ENCODE measurements around the gene TPBG.
A peak's percentile ranks its signal among the peaks of the same experiment; 100 is the strongest.

The TPBG gene

DNA sequence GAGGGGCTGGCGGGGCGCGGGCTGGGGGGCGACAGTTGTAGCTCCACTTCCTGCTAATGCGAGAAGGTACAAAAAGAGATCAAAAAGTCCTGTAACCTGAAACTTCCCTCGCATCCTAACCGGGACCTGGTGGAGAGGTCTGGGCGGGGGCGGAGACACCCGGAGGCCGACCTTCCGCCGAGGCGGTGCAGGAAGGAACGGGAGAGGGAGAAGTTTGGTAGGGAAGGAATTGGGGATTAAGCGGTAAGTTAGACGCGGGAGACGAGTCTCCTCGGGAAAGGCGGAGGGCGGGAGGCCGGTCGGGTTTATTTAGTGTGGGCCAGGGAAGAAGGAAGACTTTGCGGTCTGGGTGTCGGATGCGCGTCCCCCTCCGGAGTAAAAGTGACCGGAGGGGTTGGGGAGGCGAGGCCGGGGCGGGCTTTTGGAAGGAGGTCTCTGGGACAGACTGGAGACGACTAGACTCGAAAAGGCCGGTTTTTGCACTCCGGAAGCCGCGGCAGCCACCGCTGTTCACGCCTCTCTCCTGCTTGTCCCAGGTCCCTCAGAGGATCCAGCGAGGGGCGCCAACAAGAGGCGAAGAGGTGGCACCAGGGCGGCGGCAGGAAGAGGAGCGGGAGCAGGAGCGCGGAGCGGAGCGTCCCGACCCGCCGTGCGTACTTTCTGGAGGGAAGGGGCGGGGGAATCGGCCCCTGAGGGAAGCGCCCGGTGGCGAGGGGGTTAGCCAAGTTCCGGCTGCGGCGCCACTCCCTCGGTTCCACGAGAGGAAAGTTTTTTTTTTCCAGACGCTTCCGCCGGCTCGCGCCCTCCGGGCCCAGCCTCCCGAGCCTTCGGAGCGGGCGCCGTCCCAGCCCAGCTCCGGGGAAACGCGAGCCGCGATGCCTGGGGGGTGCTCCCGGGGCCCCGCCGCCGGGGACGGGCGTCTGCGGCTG, 734 bp downstream of the TPBG start:
- TF ChIP-seq, protein P1, sequence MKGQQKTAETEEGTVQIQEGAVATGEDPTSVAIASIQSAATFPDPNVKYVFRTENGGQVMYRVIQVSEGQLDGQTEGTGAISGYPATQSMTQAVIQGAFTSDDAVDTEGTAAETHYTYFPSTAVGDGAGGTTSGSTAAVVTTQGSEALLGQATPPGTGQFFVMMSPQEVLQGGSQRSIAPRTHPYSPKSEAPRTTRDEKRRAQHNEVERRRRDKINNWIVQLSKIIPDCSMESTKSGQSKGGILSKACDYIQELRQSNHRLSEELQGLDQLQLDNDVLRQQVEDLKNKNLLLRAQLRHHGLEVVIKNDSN (IDR thresholded peaks at IDR 0.05): no peak
- TF ChIP-seq MAX (IDR thresholded peaks at IDR 0.05) (0 out of 2 replicates have a peak, but pooled peaks have one; percentile 13), EP300 (IDR thresholded peaks at IDR 0.05; ENCODE audit: borderline replicate concordance) (no peak), EGR1 (IDR thresholded peaks at IDR 0.05) (0 out of 2 replicates have a peak, but pooled peaks have one; percentile 26), TAF1 (IDR thresholded peaks at IDR 0.05; ENCODE audit: low read depth) (peak; percentile 29; the same call in 1 of the 2 replicates)

- 0 out of 2 replicates have a peak, but pooled peaks have one; percentile 18 for TF ChIP-seq MAX (IDR thresholded peaks at IDR 0.05)
- no peak for TF ChIP-seq NFIC (IDR thresholded peaks at IDR 0.05)
These were observed 1.6 kb downstream of the TPBG start for GRCh38 chr6:82365016-82365795.

DNA sequence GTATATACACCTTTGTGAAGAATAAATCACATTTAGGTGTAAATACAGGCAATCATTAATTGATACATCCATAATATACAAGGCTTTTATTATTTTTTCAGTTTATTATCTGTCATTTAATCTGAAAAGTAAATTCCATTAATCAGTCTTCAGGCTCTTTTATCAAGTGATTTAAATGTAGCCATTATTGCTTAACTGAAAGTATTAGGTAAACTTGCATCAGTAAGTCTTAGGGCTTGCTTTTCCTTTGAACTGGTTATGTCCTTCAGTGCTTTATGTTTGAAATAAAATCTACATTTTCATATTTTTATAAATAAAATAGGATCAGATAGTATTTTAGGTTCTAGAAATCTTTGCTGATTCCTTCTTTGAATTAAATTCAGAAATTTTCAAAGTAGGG, 4.1 kb downstream of the TPBG start:
- TF ChIP-seq, protein P2, sequence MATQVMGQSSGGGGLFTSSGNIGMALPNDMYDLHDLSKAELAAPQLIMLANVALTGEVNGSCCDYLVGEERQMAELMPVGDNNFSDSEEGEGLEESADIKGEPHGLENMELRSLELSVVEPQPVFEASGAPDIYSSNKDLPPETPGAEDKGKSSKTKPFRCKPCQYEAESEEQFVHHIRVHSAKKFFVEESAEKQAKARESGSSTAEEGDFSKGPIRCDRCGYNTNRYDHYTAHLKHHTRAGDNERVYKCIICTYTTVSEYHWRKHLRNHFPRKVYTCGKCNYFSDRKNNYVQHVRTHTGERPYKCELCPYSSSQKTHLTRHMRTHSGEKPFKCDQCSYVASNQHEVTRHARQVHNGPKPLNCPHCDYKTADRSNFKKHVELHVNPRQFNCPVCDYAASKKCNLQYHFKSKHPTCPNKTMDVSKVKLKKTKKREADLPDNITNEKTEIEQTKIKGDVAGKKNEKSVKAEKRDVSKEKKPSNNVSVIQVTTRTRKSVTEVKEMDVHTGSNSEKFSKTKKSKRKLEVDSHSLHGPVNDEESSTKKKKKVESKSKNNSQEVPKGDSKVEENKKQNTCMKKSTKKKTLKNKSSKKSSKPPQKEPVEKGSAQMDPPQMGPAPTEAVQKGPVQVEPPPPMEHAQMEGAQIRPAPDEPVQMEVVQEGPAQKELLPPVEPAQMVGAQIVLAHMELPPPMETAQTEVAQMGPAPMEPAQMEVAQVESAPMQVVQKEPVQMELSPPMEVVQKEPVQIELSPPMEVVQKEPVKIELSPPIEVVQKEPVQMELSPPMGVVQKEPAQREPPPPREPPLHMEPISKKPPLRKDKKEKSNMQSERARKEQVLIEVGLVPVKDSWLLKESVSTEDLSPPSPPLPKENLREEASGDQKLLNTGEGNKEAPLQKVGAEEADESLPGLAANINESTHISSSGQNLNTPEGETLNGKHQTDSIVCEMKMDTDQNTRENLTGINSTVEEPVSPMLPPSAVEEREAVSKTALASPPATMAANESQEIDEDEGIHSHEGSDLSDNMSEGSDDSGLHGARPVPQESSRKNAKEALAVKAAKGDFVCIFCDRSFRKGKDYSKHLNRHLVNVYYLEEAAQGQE (IDR thresholded peaks at IDR 0.05; ENCODE audit: low read depth): no peak
- TF ChIP-seq TCF12 (IDR thresholded peaks at IDR 0.05; ENCODE audit: low read depth) (no peak), CREB1 (IDR thresholded peaks at IDR 0.05; ENCODE audit: low read depth) (no peak), EGR1 (IDR thresholded peaks at IDR 0.05) (no peak), FOXM1 (IDR thresholded peaks at IDR 0.05; ENCODE audit: borderline replicate concordance, low read depth) (no peak), MAX (IDR thresholded peaks at IDR 0.05) (no peak), NFIC (IDR thresholded peaks at IDR 0.05) (no peak), EP300 (IDR thresholded peaks at IDR 0.05; ENCODE audit: borderline replicate concordance) (no peak), TAF1 (IDR thresholded peaks at IDR 0.05; ENCODE audit: low read depth) (no peak), TEAD4 (IDR thresholded peaks at IDR 0.05) (no peak), CEBPB (IDR thresholded peaks at IDR 0.05) (no peak), RAD21 (IDR thresholded peaks at IDR 0.05; ENCODE audit: low read depth) (no peak), YY1 (IDR thresholded peaks at IDR 0.05; ENCODE audit: low read depth) (no peak), ZBTB7A (IDR thresholded peaks at IDR 0.05; ENCODE audit: low read depth) (no peak)
- TF ChIP-seq, protein P1 (IDR thresholded peaks at IDR 0.05): no peak

GRCh38 chr6:82370788-82371187, 7.2 kb downstream of the TPBG start:
- TF ChIP-seq YY1 (IDR thresholded peaks at IDR 0.05; ENCODE audit: low read depth): no peak
- no peak for TF ChIP-seq TCF12 (IDR thresholded peaks at IDR 0.05; ENCODE audit: low read depth)
- TF ChIP-seq, protein P1 (IDR thresholded peaks at IDR 0.05): no peak
- TF ChIP-seq CEBPB (IDR thresholded peaks at IDR 0.05): no peak
- TF ChIP-seq EP300 (IDR thresholded peaks at IDR 0.05; ENCODE audit: borderline replicate concordance): no peak
- TF ChIP-seq, protein P2 (IDR thresholded peaks at IDR 0.05; ENCODE audit: low read depth): no peak
- no peak for TF ChIP-seq CREB1 (IDR thresholded peaks at IDR 0.05; ENCODE audit: low read depth)
